Vagina (tissue), 2 donors: ENCODE data around the gene THRAP3.

Source experiments
- POLR2AphosphoS5 ChIP-seq, 2 donors: sonication (generic); formaldehyde crosslinking; IDR thresholded peaks; one replicate each; pipeline ENCODE4 v1.9.0; 2017; ENCODE audit warnings: antibody characterized with exemption in 2 of 2, mild to moderate bottlenecking in 2 of 2, low read depth in 1 of 2; ENCODE audit not compliant: insufficient read depth in 1 of 2
- TF ChIP-seq, protein P1 (sequence below), 3 experiments: fragments of 450-650 bp in 2 of 3; fragments of 200-600 bp in 1 of 3; sonication (generic) in 1 of 3; IDR thresholded peaks; one replicate each; pipeline ENCODE4 v1.5.1; 2017 to 2019; ENCODE audit warnings: antibody characterized with exemption in 3 of 3, mild to moderate bottlenecking in 2 of 3, moderate library complexity in 2 of 3

DNA sequence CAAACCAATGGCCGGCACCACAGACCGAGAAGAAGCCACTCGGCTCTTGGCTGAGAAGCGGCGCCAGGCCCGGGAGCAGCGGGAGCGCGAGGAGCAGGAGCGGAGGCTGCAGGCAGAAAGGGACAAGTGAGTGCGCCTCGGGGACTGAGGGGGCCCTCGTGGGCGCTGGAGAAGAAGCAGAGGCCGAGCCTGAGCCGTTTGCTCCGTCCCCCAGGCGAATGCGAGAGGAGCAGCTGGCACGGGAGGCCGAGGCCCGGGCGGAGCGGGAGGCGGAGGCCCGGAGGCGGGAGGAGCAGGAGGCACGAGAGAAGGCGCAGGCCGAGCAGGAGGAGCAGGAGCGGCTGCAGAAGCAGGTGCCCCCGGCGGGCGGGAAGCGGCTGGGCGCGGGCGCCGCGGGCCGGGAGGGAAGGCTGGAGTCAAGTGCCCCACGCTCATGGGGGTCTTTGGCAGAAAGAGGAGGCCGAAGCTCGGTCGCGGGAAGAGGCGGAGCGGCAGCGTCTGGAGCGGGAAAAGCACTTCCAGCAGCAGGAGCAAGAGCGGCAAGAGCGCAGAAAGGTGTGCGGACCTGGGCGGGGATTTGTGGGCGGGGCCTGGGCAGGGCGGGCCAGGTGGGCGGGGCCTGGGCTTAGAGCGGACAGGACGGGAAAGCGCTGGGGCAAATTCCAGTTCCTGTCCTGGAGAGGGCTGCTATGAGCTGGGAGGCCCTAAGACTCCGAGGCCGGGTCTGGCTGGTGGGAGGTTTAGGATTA lies 45.6 kb upstream of the THRAP3 start:
- TF ChIP-seq, protein P1, sequence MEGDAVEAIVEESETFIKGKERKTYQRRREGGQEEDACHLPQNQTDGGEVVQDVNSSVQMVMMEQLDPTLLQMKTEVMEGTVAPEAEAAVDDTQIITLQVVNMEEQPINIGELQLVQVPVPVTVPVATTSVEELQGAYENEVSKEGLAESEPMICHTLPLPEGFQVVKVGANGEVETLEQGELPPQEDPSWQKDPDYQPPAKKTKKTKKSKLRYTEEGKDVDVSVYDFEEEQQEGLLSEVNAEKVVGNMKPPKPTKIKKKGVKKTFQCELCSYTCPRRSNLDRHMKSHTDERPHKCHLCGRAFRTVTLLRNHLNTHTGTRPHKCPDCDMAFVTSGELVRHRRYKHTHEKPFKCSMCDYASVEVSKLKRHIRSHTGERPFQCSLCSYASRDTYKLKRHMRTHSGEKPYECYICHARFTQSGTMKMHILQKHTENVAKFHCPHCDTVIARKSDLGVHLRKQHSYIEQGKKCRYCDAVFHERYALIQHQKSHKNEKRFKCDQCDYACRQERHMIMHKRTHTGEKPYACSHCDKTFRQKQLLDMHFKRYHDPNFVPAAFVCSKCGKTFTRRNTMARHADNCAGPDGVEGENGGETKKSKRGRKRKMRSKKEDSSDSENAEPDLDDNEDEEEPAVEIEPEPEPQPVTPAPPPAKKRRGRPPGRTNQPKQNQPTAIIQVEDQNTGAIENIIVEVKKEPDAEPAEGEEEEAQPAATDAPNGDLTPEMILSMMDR (IDR thresholded peaks at IDR 0.05), result no peak
- no peak for TF ChIP-seq POLR2AphosphoS5 (IDR thresholded peaks at IDR 0.05; ENCODE audit: insufficient read depth in 1 of 2, low read depth in 1 of 2)
